Measurements from ENCODE around the gene CRADD. TPM values are rescaled to one million over a fixed set of nuclear protein-coding genes. Genes with fewer than 3 reads are reported as not detected.
A peak's percentile ranks its signal among the peaks of the same experiment; 100 is the strongest.

Gene CRADD
- total and polyA plus RNA-seq, 4 donors = 16.9 to 33.4 (median 20.0) TPM

GRCh38 chr12:93824514-93825500, 147.6 kb downstream of the CRADD start:
- no peaks in the 10 kb centered on the region for H3K36me3 ChIP-seq (ENCODE audit: control insufficient read depth in 1 of 2, insufficient read depth in 2 of 2, low read length in 1 of 2)
- peaks cover 3 to 8% of the 10 kb centered on the region in 2 donors for H3K4me1 ChIP-seq (ENCODE audit: control insufficient read depth in 1 of 2, insufficient read depth in 2 of 2, low read length in 2 of 2)
- 90 to 93% methylated on average over 11 of the region's 11 CpGs for WGBS, 2 donors
- no peaks in the 10 kb centered on the region for H3K9me3 ChIP-seq (ENCODE audit: control insufficient read depth, low read length)
- no peaks in the 10 kb centered on the region for H3K27me3 ChIP-seq (ENCODE audit: control insufficient read depth in 1 of 2, insufficient read depth in 2 of 2, low read length in 1 of 2)
- no peak overlapping the region for H3K27ac ChIP-seq (ENCODE audit: low read depth in 1 of 2, low read length in 2 of 2)
- intact Hi-C loops (cut with DNase I) = loop anchor here in 1 of 2 donors (5.0 kb wide), 1 partner anchor 67 kb away; no protein-coding TSS in a partner anchor
- ATAC-seq (ENCODE audit: low FRiP score) (no peak), DNase-seq (no peak)
- H3K4me3 ChIP-seq (ENCODE audit: low read length in 2 of 2) = no peak overlapping the region

GRCh38 chr12:93825501-93825888, 148.3 kb downstream of the CRADD start:
- 42 to 49% methylated on average over 3 of the region's 3 CpGs for WGBS, 2 donors
- intact Hi-C loops (cut with DNase I) = loop anchor here in 1 of 2 donors (5.0 kb wide), 1 partner anchor 67 kb away; no protein-coding TSS in a partner anchor
- H3K36me3 ChIP-seq (ENCODE audit: control insufficient read depth in 1 of 2, insufficient read depth in 2 of 2, low read length in 1 of 2) = no peaks in the 10 kb centered on the region
- no peak overlapping the region for H3K4me3 ChIP-seq (ENCODE audit: low read length in 2 of 2)
- DNase-seq (no peak), ATAC-seq (ENCODE audit: low FRiP score) (peak; percentile 60)
- no peaks in the 10 kb centered on the region for H3K9me3 ChIP-seq (ENCODE audit: control insufficient read depth, low read length)
- peaks cover 3 to 8% of the 10 kb centered on the region in 2 donors for H3K4me1 ChIP-seq (ENCODE audit: control insufficient read depth in 1 of 2, insufficient read depth in 2 of 2, low read length in 2 of 2)
- peak overlapping the region in 1 of 2 donors; percentile 57 for H3K27ac ChIP-seq (ENCODE audit: low read depth in 1 of 2, low read length in 2 of 2)
- no peaks in the 10 kb centered on the region for H3K27me3 ChIP-seq (ENCODE audit: control insufficient read depth in 1 of 2, insufficient read depth in 2 of 2, low read length in 1 of 2)

GRCh38 chr12:93825931-93826555, 148.9 kb downstream of the CRADD start:
- Histone ChIP-seq H3K27me3 (ENCODE audit: control insufficient read depth in 1 of 2, insufficient read depth in 2 of 2, low read length in 1 of 2) (no peaks in the 10 kb centered on the region), H3K27ac (ENCODE audit: low read depth in 1 of 2, low read length in 2 of 2) (peak overlapping the region in 1 of 2 donors; percentile 36), H3K4me3 (ENCODE audit: low read length in 2 of 2) (peak overlapping the region in 1 of 2 donors; percentile 4), H3K36me3 (ENCODE audit: control insufficient read depth in 1 of 2, insufficient read depth in 2 of 2, low read length in 1 of 2) (no peaks in the 10 kb centered on the region), H3K4me1 (ENCODE audit: control insufficient read depth in 1 of 2, insufficient read depth in 2 of 2, low read length in 2 of 2) (peaks cover 3 to 8% of the 10 kb centered on the region in 2 donors), H3K9me3 (ENCODE audit: control insufficient read depth, low read length) (no peaks in the 10 kb centered on the region)
- ATAC-seq (ENCODE audit: low FRiP score) (peak; percentile 77), DNase-seq (no peak)
- intact Hi-C loops (cut with DNase I) = loop anchor here in 1 of 2 donors (5.0 kb wide), 1 partner anchor 66 kb away; no protein-coding TSS in a partner anchor
- WGBS, 2 donors = 4 to 7% methylated on average over 6 of the region's 6 CpGs

- peaks cover 3 to 8% of the 10 kb centered on the region in 2 donors for H3K4me1 ChIP-seq (ENCODE audit: control insufficient read depth in 1 of 2, insufficient read depth in 2 of 2, low read length in 2 of 2)
- H3K27ac ChIP-seq (ENCODE audit: low read depth in 1 of 2, low read length in 2 of 2) = no peak overlapping the region
- WGBS, 2 donors = 45 to 61% methylated on average over 6 of the region's 6 CpGs
- H3K9me3 ChIP-seq (ENCODE audit: control insufficient read depth, low read length) = no peaks in the 10 kb centered on the region
- no peak overlapping the region for H3K4me3 ChIP-seq (ENCODE audit: low read length in 2 of 2)
- H3K27me3 ChIP-seq (ENCODE audit: control insufficient read depth in 1 of 2, insufficient read depth in 2 of 2, low read length in 1 of 2) = no peaks in the 10 kb centered on the region
- no peak for DNase-seq
- intact Hi-C loops (cut with DNase I) = loop anchor here in 1 of 2 donors (5.0 kb wide), 1 partner anchor 65 kb away; no protein-coding TSS in a partner anchor
- no peak for ATAC-seq (ENCODE audit: low FRiP score)
- H3K36me3 ChIP-seq (ENCODE audit: control insufficient read depth in 1 of 2, insufficient read depth in 2 of 2, low read length in 1 of 2) = no peaks in the 10 kb centered on the region
Observed at GRCh38 chr12:93827179-93827578, 150.0 kb downstream of the CRADD start.

GRCh38 chr12:93827669-93828068, 150.5 kb downstream of the CRADD start:
- peaks cover 3 to 8% of the 10 kb centered on the region in 2 donors for H3K4me1 ChIP-seq (ENCODE audit: control insufficient read depth in 1 of 2, insufficient read depth in 2 of 2, low read length in 2 of 2)
- intact Hi-C loops (cut with DNase I) = loop anchor here in 1 of 2 donors (5.0 kb wide), 1 partner anchor 65 kb away; no protein-coding TSS in a partner anchor
- no peak for ATAC-seq (ENCODE audit: low FRiP score)

GRCh38 chr12:93829016-93829415, 151.8 kb downstream of the CRADD start:
- DNase-seq (no peak), ATAC-seq (ENCODE audit: low FRiP score) (no peak)
- H3K36me3 ChIP-seq (ENCODE audit: control insufficient read depth in 1 of 2, insufficient read depth in 2 of 2, low read length in 1 of 2) = no peaks in the 10 kb centered on the region
- no peaks in the 10 kb centered on the region for H3K27me3 ChIP-seq (ENCODE audit: control insufficient read depth in 1 of 2, insufficient read depth in 2 of 2, low read length in 1 of 2)
- 27 to 29% methylated on average over 2 of the region's 2 CpGs for WGBS, 2 donors
- no peaks in the 10 kb centered on the region for H3K9me3 ChIP-seq (ENCODE audit: control insufficient read depth, low read length)
- peaks cover 3 to 8% of the 10 kb centered on the region in 2 donors for H3K4me1 ChIP-seq (ENCODE audit: control insufficient read depth in 1 of 2, insufficient read depth in 2 of 2, low read length in 2 of 2)
- intact Hi-C loops (cut with DNase I) = loop anchor here in 1 of 2 donors (5.0 kb wide), 1 partner anchor 63 kb away; no protein-coding TSS in a partner anchor
- H3K4me3 ChIP-seq (ENCODE audit: low read length in 2 of 2) = no peak overlapping the region
- H3K27ac ChIP-seq (ENCODE audit: low read depth in 1 of 2, low read length in 2 of 2) = peak overlapping the region in 1 of 2 donors; percentile 59

More at GRCh38 chr12:93827669-93828068, 150.5 kb downstream of the CRADD start:
- DNase-seq = no peak
- H3K27ac ChIP-seq (ENCODE audit: low read depth in 1 of 2, low read length in 2 of 2) = no peak overlapping the region
- no peak overlapping the region for H3K4me3 ChIP-seq (ENCODE audit: low read length in 2 of 2)
- H3K36me3 ChIP-seq (ENCODE audit: control insufficient read depth in 1 of 2, insufficient read depth in 2 of 2, low read length in 1 of 2) = no peaks in the 10 kb centered on the region
- no peaks in the 10 kb centered on the region for H3K9me3 ChIP-seq (ENCODE audit: control insufficient read depth, low read length)
- no peaks in the 10 kb centered on the region for H3K27me3 ChIP-seq (ENCODE audit: control insufficient read depth in 1 of 2, insufficient read depth in 2 of 2, low read length in 1 of 2)
- WGBS, 2 donors = 95 to 99% methylated on average over 2 of the region's 2 CpGs

- Histone ChIP-seq H3K4me1 (ENCODE audit: control insufficient read depth in 1 of 2, insufficient read depth in 2 of 2, low read length in 2 of 2) (peaks cover 3% of the 10 kb centered on the region in 2 donors), H3K27me3 (ENCODE audit: control insufficient read depth in 1 of 2, insufficient read depth in 2 of 2, low read length in 1 of 2) (no peaks in the 10 kb centered on the region), H3K27ac (ENCODE audit: low read depth in 1 of 2, low read length in 2 of 2) (no peak overlapping the region), H3K36me3 (ENCODE audit: control insufficient read depth in 1 of 2, insufficient read depth in 2 of 2, low read length in 1 of 2) (no peaks in the 10 kb centered on the region), H3K9me3 (ENCODE audit: control insufficient read depth, low read length) (no peaks in the 10 kb centered on the region), H3K4me3 (ENCODE audit: low read length in 2 of 2) (no peak overlapping the region)
- 96 to 97% methylated on average over 5 of the region's 5 CpGs for WGBS, 2 donors
- DNase-seq (no peak), ATAC-seq (ENCODE audit: low FRiP score) (no peak)
- intact Hi-C loops (cut with DNase I) = no loop called here
Observed at GRCh38 chr12:93831374-93831773, 154.2 kb downstream of the CRADD start.

GRCh38 chr12:93832131-93832530, 155.0 kb downstream of the CRADD start:
- no peak overlapping the region for H3K4me3 ChIP-seq (ENCODE audit: low read length in 2 of 2)
- H3K27me3 ChIP-seq (ENCODE audit: control insufficient read depth in 1 of 2, insufficient read depth in 2 of 2, low read length in 1 of 2) = no peaks in the 10 kb centered on the region
- no peaks in the 10 kb centered on the region for H3K36me3 ChIP-seq (ENCODE audit: control insufficient read depth in 1 of 2, insufficient read depth in 2 of 2, low read length in 1 of 2)
- ATAC-seq (ENCODE audit: low FRiP score) = no peak
- H3K27ac ChIP-seq (ENCODE audit: low read depth in 1 of 2, low read length in 2 of 2) = no peak overlapping the region
- no peak for DNase-seq
- H3K9me3 ChIP-seq (ENCODE audit: control insufficient read depth, low read length) = no peaks in the 10 kb centered on the region
- 87 to 94% methylated on average over 2 of the region's 2 CpGs for whole genome bisulfite sequencing, 2 donors
- intact Hi-C loops (cut with DNase I) = no loop called here
- H3K4me1 ChIP-seq (ENCODE audit: control insufficient read depth in 1 of 2, insufficient read depth in 2 of 2, low read length in 2 of 2) = peaks cover 0 to 3% of the 10 kb centered on the region in 2 donors

All from aorta (tissue), 5 donors.